HepG2 (cell line): ENCODE results near the gene PPIL6. TPM values are rescaled to one million over a fixed set of nuclear protein-coding genes. Genes with fewer than 3 reads are reported as not detected.
A peak's percentile ranks its signal among the peaks of the same experiment; 100 is the strongest.

Source experiments
- FOXP1 ChIP-seq, 2 experiments: fragments of 450-650 bp in 1 of 2; IDR thresholded peaks; 2 replicates each; pipeline ENCODE4 v1.6.1; 2017 to 2018; ENCODE audit warnings: antibody characterized with exemption in 1 of 2
- GATAD2A ChIP-seq: IDR thresholded peaks from 2 replicates; pipeline ENCODE4 v1.6.1; 2016
- KDM5A ChIP-seq: fragments of 200-600 bp; sonication (generic); IDR thresholded peaks from 2 replicates; pipeline ENCODE4 v1.7.0; 2018; ENCODE audit warnings: antibody characterized with exemption, mild to moderate bottlenecking, low read length, borderline replicate concordance
- KLF16 ChIP-seq, 2 experiments: sonication (generic) in 1 of 2; formaldehyde crosslinking in 1 of 2; IDR thresholded peaks; 2 replicates each; pipeline versions ENCODE4 v1.6.1 to v1.8.0; 2016 to 2023; ENCODE audit warnings: missing genetic modification reagents in 2 of 2, missing compliant biosample characterization in 1 of 2
- MXI1 ChIP-seq: IDR thresholded peaks from 3 replicates; pipeline ENCODE4 v1.6.1; 2012; ENCODE audit warnings: low read depth, low read length, inconsistent platforms, borderline replicate concordance
- MYC ChIP-seq: sonication (generic); formaldehyde crosslinking; IDR thresholded peaks from 2 replicates; pipeline ENCODE4 v1.9.0; 2021; ENCODE audit warnings: missing genetic modification reagents, borderline replicate concordance
- NCOA2 ChIP-seq: sonication (generic); formaldehyde crosslinking; IDR thresholded peaks from 2 replicates; pipeline ENCODE4 v1.8.0; 2022; ENCODE audit warnings: inconsistent platforms
- SRSF4 ChIP-seq: fragments of 200-400 bp; formaldehyde crosslinking; IDR thresholded peaks from one replicate; pipeline ENCODE4 v1.6.1; 2018; ENCODE audit warnings: mild to moderate bottlenecking, low read depth, low read length, moderate library complexity; ENCODE audit not compliant: poor library complexity, severe bottlenecking
- polyA plus RNA-seq, 8 experiments: library from polyadenylated mRNA; depleted of rRNA in 3 of 8; stranded (reverse) in 7 of 8; unstranded in 1 of 8; fragments of >200 nt; fragmentation: Illumina TruSeq in 4 of 8; extraction: Trizol in 4 of 8; gene quantifications; 2 replicates each; pipeline versions ENCODE4 v1.2.1 to v1.2.3, GENCODE V29; 2011 to 2016; ENCODE audit warnings: low read depth in 4 of 8, missing spikeins in 1 of 8, mixed read lengths in 1 of 8; ENCODE audit not compliant: insufficient read depth in 1 of 8
- total RNA-seq, 5 experiments: library from RNA; depleted of rRNA; stranded (reverse); fragments of >200 nt; fragmentation: Illumina TruSeq; extraction: Trizol; gene quantifications; 2 replicates each; pipeline ENCODE4 v1.2.3, GENCODE V29; 2016; ENCODE audit warnings: low read depth in 1 of 5
- TF ChIP-seq, protein P1 (sequence below): sonication (generic); formaldehyde crosslinking; IDR thresholded peaks from 2 replicates; pipeline ENCODE4 v1.9.0; 2021; ENCODE audit warnings: missing genetic modification reagents, borderline replicate concordance
- TF ChIP-seq, protein P2 (sequence below): IDR thresholded peaks from 2 replicates; pipeline ENCODE4 v1.6.1; 2016; ENCODE audit warnings: mild to moderate bottlenecking
- TF ChIP-seq, protein P3 (sequence below): sonication (generic); formaldehyde crosslinking; IDR thresholded peaks from 2 replicates; pipeline ENCODE4 v1.5.0; 2020; ENCODE audit warnings: missing genetic modification reagents
- TF ChIP-seq, protein P4 (sequence below), 2 experiments: sonication (generic) in 1 of 2; formaldehyde crosslinking in 1 of 2; IDR thresholded peaks; 2 replicates each; pipeline versions ENCODE4 v1.5.1 to v1.6.1; 2011 to 2020; ENCODE audit warnings: borderline replicate concordance in 1 of 2, low read depth in 1 of 2, low read length in 1 of 2, mild to moderate bottlenecking in 1 of 2, missing genetic modification reagents in 1 of 2, moderate library complexity in 1 of 2
- TF ChIP-seq, protein P5 (sequence below): sonication (generic); formaldehyde crosslinking; IDR thresholded peaks from 2 replicates; pipeline ENCODE4 v1.8.0; 2022; ENCODE audit warnings: low read depth, missing genetic modification reagents
- TF ChIP-seq, protein P6 (sequence below): sonication (generic); formaldehyde crosslinking; IDR thresholded peaks from 2 replicates; pipeline ENCODE4 v1.5.0; 2020; ENCODE audit warnings: mild to moderate bottlenecking, missing genetic modification reagents

Gene PPIL6
- total and polyA plus RNA-seq, 2 of the 13 experiments (the other 11 are each of a cell fraction or from before 2014, with no cell fraction given), result 0.22 to 0.46 TPM

DNA sequence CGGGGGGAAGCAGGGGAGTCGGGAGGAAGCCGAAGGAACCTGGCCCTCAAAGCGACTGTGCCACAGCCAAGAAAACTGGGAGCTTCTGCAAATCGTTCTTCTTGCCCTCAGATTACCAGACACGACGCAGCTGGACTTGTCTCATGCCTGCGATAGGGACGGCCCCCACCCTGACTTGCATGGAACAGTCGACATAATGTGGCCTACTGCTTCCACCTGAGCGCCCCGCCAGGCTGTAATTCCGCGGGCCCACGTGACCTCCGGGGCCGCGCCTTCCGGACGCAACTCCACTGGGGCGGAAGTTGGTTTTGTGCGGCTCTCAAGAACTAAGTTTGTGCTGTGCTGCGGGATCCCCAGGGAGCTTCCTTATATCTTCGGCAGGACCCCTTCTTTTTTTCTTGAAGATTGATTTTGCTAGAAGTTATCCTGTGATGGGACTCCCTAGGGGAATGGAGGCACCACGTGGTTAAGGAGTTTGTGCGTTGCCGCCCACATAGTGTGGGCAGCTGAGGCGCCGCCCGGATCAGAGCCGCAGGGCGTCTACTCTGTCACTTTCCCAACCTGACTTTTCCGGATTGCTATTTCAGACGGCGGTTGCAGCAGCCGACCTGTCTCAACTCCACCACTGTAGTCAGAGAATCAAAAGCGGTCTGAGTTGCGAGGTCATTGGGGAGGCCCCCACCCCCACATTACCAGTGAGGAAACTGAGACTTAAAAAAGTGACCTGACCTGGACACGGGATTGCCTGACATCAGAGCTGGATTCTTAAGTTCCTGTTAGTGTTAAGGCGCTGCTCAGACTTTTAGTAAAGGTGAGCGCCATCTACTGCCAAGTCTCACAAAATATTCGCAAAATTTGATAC lies 57.6 kb downstream of the PPIL6 start (continued):
- TF ChIP-seq GATAD2A (peak; percentile 19; the same call in 1 of the 2 replicates), MYC (CRISPR knock-in tag) (peak; percentile 78), SRSF4 (no peak), KLF16 (CRISPR knock-in tag; IDR thresholded peaks at IDR 0.05) (peak in 1 of 2 experiments; percentile 44; a peak in 1 of 4 replicates), FOXP1 (IDR thresholded peaks at IDR 0.05) (no peak), FOXP1 (CRISPR knock-in tag; IDR thresholded peaks at IDR 0.05) (no peak), KDM5A (peak; percentile 36; the same call in 1 of the 2 replicates), MXI1 (peak; percentile 89; the same call in 1 of the 3 replicates), NCOA2 (CRISPR knock-in tag) (no peak)
- TF ChIP-seq, protein P1, sequence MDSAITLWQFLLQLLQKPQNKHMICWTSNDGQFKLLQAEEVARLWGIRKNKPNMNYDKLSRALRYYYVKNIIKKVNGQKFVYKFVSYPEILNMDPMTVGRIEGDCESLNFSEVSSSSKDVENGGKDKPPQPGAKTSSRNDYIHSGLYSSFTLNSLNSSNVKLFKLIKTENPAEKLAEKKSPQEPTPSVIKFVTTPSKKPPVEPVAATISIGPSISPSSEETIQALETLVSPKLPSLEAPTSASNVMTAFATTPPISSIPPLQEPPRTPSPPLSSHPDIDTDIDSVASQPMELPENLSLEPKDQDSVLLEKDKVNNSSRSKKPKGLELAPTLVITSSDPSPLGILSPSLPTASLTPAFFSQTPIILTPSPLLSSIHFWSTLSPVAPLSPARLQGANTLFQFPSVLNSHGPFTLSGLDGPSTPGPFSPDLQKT (CRISPR knock-in tag), result no peak
- TF ChIP-seq, protein P2, sequence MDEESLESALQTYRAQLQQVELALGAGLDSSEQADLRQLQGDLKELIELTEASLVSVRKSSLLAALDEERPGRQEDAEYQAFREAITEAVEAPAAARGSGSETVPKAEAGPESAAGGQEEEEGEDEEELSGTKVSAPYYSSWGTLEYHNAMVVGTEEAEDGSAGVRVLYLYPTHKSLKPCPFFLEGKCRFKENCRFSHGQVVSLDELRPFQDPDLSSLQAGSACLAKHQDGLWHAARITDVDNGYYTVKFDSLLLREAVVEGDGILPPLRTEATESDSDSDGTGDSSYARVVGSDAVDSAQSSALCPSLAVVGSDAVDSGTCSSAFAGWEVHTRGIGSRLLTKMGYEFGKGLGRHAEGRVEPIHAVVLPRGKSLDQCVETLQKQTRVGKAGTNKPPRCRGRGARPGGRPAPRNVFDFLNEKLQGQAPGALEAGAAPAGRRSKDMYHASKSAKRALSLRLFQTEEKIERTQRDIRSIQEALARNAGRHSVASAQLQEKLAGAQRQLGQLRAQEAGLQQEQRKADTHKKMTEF (CRISPR knock-in tag), result peak; percentile 74; the same call in 1 of the 2 replicates
- TF ChIP-seq, protein P3, sequence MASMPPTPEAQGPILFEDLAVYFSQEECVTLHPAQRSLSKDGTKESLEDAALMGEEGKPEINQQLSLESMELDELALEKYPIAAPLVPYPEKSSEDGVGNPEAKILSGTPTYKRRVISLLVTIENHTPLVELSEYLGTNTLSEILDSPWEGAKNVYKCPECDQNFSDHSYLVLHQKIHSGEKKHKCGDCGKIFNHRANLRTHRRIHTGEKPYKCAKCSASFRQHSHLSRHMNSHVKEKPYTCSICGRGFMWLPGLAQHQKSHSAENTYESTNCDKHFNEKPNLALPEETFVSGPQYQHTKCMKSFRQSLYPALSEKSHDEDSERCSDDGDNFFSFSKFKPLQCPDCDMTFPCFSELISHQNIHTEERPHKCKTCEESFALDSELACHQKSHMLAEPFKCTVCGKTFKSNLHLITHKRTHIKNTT (CRISPR knock-in tag), result no peak
- TF ChIP-seq, protein P4, sequence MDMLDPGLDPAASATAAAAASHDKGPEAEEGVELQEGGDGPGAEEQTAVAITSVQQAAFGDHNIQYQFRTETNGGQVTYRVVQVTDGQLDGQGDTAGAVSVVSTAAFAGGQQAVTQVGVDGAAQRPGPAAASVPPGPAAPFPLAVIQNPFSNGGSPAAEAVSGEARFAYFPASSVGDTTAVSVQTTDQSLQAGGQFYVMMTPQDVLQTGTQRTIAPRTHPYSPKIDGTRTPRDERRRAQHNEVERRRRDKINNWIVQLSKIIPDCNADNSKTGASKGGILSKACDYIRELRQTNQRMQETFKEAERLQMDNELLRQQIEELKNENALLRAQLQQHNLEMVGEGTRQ (IDR thresholded peaks at IDR 0.05; ENCODE audit: low read depth, low read length), result peak; percentile 92
- TF ChIP-seq, protein P4 (CRISPR knock-in tag; IDR thresholded peaks at IDR 0.05; ENCODE audit: borderline replicate concordance), result peak; percentile 99; the same call in 1 of the 2 replicates
- TF ChIP-seq, protein P5, sequence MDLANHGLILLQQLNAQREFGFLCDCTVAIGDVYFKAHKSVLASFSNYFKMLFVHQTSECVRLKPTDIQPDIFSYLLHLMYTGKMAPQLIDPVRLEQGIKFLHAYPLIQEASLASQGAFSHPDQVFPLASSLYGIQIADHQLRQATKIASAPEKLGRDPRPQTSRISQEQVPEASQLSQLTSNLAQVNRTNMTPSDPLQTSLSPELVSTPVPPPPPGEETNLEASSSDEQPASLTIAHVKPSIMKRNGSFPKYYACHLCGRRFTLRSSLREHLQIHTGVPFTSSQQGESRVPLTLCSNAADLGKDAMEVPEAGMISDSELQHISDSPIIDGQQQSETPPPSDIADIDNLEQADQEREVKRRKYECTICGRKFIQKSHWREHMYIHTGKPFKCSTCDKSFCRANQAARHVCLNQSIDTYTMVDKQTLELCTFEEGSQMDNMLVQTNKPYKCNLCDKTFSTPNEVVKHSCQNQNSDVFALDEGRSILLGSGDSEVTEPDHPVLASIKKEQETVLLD, result no peak; the same call in 1 of the 2 replicates
- TF ChIP-seq, protein P6, sequence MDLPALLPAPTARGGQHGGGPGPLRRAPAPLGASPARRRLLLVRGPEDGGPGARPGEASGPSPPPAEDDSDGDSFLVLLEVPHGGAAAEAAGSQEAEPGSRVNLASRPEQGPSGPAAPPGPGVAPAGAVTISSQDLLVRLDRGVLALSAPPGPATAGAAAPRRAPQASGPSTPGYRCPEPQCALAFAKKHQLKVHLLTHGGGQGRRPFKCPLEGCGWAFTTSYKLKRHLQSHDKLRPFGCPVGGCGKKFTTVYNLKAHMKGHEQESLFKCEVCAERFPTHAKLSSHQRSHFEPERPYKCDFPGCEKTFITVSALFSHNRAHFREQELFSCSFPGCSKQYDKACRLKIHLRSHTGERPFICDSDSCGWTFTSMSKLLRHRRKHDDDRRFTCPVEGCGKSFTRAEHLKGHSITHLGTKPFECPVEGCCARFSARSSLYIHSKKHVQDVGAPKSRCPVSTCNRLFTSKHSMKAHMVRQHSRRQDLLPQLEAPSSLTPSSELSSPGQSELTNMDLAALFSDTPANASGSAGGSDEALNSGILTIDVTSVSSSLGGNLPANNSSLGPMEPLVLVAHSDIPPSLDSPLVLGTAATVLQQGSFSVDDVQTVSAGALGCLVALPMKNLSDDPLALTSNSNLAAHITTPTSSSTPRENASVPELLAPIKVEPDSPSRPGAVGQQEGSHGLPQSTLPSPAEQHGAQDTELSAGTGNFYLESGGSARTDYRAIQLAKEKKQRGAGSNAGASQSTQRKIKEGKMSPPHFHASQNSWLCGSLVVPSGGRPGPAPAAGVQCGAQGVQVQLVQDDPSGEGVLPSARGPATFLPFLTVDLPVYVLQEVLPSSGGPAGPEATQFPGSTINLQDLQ (CRISPR knock-in tag), result peak; percentile 12
